Measurements from ENCODE around the gene ZIC5.

ZIC5 gene

DNA sequence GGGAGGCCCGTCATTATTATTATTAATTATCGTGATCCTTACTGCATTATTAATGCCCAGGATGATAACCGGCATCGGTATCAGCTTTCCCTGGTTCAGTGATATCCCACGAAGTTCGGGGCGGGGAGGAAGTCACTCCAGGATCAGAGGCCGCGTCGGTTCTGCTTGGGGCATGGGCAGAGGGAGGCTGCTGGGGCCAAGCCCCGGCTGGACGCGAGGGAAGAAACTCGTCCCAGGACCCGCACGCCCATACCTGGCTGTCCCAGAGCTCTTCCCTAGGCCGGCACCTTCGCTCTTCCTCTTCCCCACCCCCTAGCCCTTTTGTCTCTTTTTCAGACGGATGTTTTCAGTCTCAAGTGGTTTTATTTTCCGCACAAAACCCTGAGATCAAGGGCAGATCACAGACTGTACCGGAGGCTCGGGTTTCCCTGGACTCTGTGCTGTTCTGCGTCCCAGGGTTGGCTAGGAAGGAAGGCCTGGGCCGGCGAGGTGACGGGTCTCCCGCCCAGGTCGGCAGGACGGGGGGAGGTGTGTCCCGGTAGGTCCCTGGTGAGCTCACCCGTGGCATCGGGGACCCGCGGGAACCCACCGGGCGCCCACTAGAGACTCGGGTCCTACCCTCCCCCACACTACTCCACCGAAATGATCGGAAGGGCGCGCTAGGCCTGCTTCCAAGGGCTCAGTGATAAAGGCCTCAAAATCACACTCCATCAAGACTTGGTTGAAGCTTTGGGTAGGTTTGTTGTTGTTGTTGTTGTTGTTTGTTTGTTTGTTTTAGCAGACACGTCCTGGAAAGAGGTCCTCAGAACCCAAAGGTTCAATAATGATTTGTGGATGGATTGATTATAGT is 17.9 kb upstream of the ZIC5 start:
- TF ChIP-seq CTCF (IDR thresholded peaks at IDR 0.05; ENCODE audit: low read depth, low read length): no peak
- peaks cover 21% of the 10 kb centered on the region for H3K36me3 ChIP-seq
- H3K9me3 ChIP-seq (ENCODE audit: severe bottlenecking): peaks cover 4% of the 10 kb centered on the region
- H3K27me3 ChIP-seq (ENCODE audit: insufficient read depth, low read depth, severe bottlenecking): peaks cover 3% of the 10 kb centered on the region
- H3K27ac ChIP-seq: no peak overlapping the region
- H3K4me3 ChIP-seq (ENCODE audit: low read depth, low read length): no peak overlapping the region
- no peak for DNase-seq

GRCh38 chr13:99988529-99989275 is 17.1 kb upstream of the ZIC5 start:
- no peak overlapping the region for H3K4me3 ChIP-seq (ENCODE audit: low read depth, low read length)
- peaks cover 9% of the 10 kb centered on the region for H3K27me3 ChIP-seq (ENCODE audit: insufficient read depth, low read depth, severe bottlenecking)
- H3K27ac ChIP-seq: no peak overlapping the region
- peaks cover 24% of the 10 kb centered on the region for H3K36me3 ChIP-seq
- TF ChIP-seq CTCF (IDR thresholded peaks at IDR 0.05; ENCODE audit: low read depth, low read length): no peak
- DNase-seq: no peak
- H3K9me3 ChIP-seq (ENCODE audit: severe bottlenecking): peaks cover 4% of the 10 kb centered on the region

- no peak for TF ChIP-seq CTCF (IDR thresholded peaks at IDR 0.05; ENCODE audit: low read depth, low read length)
- Histone ChIP-seq H3K27ac (peak overlapping the region; percentile 64), H3K9me3 (ENCODE audit: severe bottlenecking) (peaks cover 4% of the 10 kb centered on the region), H3K36me3 (peaks cover 35% of the 10 kb centered on the region), H3K27me3 (ENCODE audit: insufficient read depth, low read depth, severe bottlenecking) (peaks cover 20% of the 10 kb centered on the region), H3K4me3 (ENCODE audit: low read depth, low read length) (peak overlapping the region; percentile 10)
- DNase-seq: no peak
These were observed 15.8 kb upstream of the ZIC5 start for GRCh38 chr13:99987154-99988019.

DNA sequence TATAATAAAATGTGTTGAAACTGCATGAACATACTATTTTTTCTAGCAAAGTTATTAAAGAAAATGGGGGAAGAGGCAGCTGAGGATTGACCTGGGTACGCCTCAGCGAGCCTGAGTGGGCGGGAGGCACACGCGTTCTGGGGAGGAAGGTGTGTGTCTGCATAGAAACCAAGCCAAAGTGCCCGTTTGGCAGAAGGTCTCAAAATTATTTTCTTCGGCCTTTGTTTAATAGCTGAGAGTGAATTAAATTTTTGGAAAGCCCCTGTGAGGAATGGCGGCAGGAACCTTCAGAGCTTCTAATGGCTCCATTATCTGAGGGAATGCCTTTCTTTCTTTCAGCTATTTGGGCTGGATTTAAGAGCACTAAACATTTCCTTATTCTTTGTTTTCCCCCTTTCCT is 15.2 kb upstream of the ZIC5 start:
- Histone ChIP-seq H3K36me3 (peaks cover 35% of the 10 kb centered on the region), H3K9me3 (ENCODE audit: severe bottlenecking) (peaks cover 4% of the 10 kb centered on the region), H3K4me3 (ENCODE audit: low read depth, low read length) (peak overlapping the region; percentile 10), H3K27ac (peak overlapping the region; percentile 64), H3K27me3 (ENCODE audit: insufficient read depth, low read depth, severe bottlenecking) (peaks cover 20% of the 10 kb centered on the region)
- TF ChIP-seq CTCF (IDR thresholded peaks at IDR 0.05; ENCODE audit: low read depth, low read length): no peak
- no peak for DNase-seq

GRCh38 chr13:99985886-99986527 is 14.4 kb upstream of the ZIC5 start:
- Histone ChIP-seq H3K27me3 (ENCODE audit: insufficient read depth, low read depth, severe bottlenecking) (peaks cover 20% of the 10 kb centered on the region), H3K36me3 (peaks cover 35% of the 10 kb centered on the region), H3K9me3 (ENCODE audit: severe bottlenecking) (peaks cover 4% of the 10 kb centered on the region), H3K27ac (peak overlapping the region; percentile 64), H3K4me3 (ENCODE audit: low read depth, low read length) (peak overlapping the region; percentile 23)
- no peak for TF ChIP-seq CTCF (IDR thresholded peaks at IDR 0.05; ENCODE audit: low read depth, low read length)
- DNase-seq: peak; percentile 4
